Cardiac muscle cell (in vitro differentiated cells and primary cell): Measurements from ENCODE around the gene AOPEP. TPM values are rescaled to one million over a fixed set of nuclear protein-coding genes. Genes with fewer than 3 reads are reported as not detected.
A peak's percentile ranks its signal among the peaks of the same experiment; 100 is the strongest.

Source experiments
- DNase-seq, 2 donors: peaks; one replicate each; pipeline versions ENCODE4 v3.0.0 to v3.0.0-alpha.2; 2010 to 2017; ENCODE audit warnings: low read depth in 1 of 2, low spot score in 1 of 2
- H3K27ac ChIP-seq: fragments of 200-600 bp; sonication (generic); 2 replicates; pipeline ENCODE4 v1.5.1; 2016
- H3K27me3 ChIP-seq: fragments of 200-600 bp; sonication (generic); 2 replicates; pipeline ENCODE4 v1.6.0; 2016; ENCODE audit warnings: control low read depth
- H3K36me3 ChIP-seq: fragments of 200-600 bp; sonication (generic); 2 replicates; pipeline ENCODE4 v1.5.1; 2016; ENCODE audit warnings: control low read depth
- H3K4me1 ChIP-seq: fragments of 200-600 bp; sonication (generic); 2 replicates; pipeline ENCODE4 v1.8.1; 2017; ENCODE audit warnings: low read depth, mild to moderate bottlenecking, mixed run types
- H3K4me3 ChIP-seq: fragments of 200-600 bp; sonication (generic); 2 replicates; pipeline ENCODE4 v1.5.1; 2016; ENCODE audit warnings: mild to moderate bottlenecking
- H3K9me3 ChIP-seq: fragments of 200-600 bp; sonication (generic); 2 replicates; pipeline ENCODE4 v1.5.1; 2017; ENCODE audit warnings: low read depth, mild to moderate bottlenecking, control low read depth
- polyA plus RNA-seq: library from polyadenylated mRNA; unstranded; fragments of >200 nt; fragmentation: Nextera tagmentation; extraction: Ambion mirVana; gene quantifications from 2 replicates; pipeline ENCODE4 v1.2.1, GENCODE V29; 2016
- total RNA-seq: library from RNA; depleted of rRNA; stranded (reverse); fragments of >200 nt; gene quantifications from 2 replicates; pipeline ENCODE4 v1.2.3, GENCODE V29; 2016
- TF ChIP-seq, protein P1 (sequence below): IDR thresholded peaks from 2 replicates; pipeline ENCODE4 v1.5.1; 2012; ENCODE audit warnings: low read depth, mild to moderate bottlenecking, low read length

Gene AOPEP
- total and polyA plus RNA-seq, 2 experiments from 2014 or later: 46.8 to 88.7 TPM

GRCh38 chr9:94927762-94928670, 201.5 kb downstream of the AOPEP start:
- no peak for DNase-seq
- H3K4me1 ChIP-seq: peaks cover 63% of the 10 kb centered on the region
- H3K9me3 ChIP-seq: no peaks in the 10 kb centered on the region
- no peak overlapping the region for H3K4me3 ChIP-seq
- H3K27ac ChIP-seq: peak overlapping the region; percentile 72
- TF ChIP-seq, protein P1, sequence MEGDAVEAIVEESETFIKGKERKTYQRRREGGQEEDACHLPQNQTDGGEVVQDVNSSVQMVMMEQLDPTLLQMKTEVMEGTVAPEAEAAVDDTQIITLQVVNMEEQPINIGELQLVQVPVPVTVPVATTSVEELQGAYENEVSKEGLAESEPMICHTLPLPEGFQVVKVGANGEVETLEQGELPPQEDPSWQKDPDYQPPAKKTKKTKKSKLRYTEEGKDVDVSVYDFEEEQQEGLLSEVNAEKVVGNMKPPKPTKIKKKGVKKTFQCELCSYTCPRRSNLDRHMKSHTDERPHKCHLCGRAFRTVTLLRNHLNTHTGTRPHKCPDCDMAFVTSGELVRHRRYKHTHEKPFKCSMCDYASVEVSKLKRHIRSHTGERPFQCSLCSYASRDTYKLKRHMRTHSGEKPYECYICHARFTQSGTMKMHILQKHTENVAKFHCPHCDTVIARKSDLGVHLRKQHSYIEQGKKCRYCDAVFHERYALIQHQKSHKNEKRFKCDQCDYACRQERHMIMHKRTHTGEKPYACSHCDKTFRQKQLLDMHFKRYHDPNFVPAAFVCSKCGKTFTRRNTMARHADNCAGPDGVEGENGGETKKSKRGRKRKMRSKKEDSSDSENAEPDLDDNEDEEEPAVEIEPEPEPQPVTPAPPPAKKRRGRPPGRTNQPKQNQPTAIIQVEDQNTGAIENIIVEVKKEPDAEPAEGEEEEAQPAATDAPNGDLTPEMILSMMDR: no peak
- no peaks in the 10 kb centered on the region for H3K27me3 ChIP-seq
- H3K36me3 ChIP-seq: no peaks in the 10 kb centered on the region

- no peak overlapping the region for H3K27ac ChIP-seq
- H3K9me3 ChIP-seq: no peaks in the 10 kb centered on the region
- H3K36me3 ChIP-seq: no peaks in the 10 kb centered on the region
- TF ChIP-seq, protein P1: no peak
- no peak overlapping the region for H3K4me3 ChIP-seq
- peaks cover 55% of the 10 kb centered on the region for H3K4me1 ChIP-seq
- no peaks in the 10 kb centered on the region for H3K27me3 ChIP-seq
- no peak for DNase-seq
These were observed 202.3 kb downstream of the AOPEP start for GRCh38 chr9:94928691-94929368.

- Histone ChIP-seq H3K4me1 (peaks cover 50% of the 10 kb centered on the region), H3K27ac (no peak overlapping the region), H3K36me3 (no peaks in the 10 kb centered on the region), H3K4me3 (no peak overlapping the region), H3K9me3 (no peaks in the 10 kb centered on the region), H3K27me3 (no peaks in the 10 kb centered on the region)
- TF ChIP-seq, protein P1: no peak
- peak in 1 of 2 donors; percentile 83 for DNase-seq
These were observed 202.9 kb downstream of the AOPEP start for GRCh38 chr9:94929369-94929756.

- no peaks in the 10 kb centered on the region for H3K27me3 ChIP-seq
- TF ChIP-seq, protein P1: no peak
- H3K27ac ChIP-seq: no peak overlapping the region
These were observed 204.6 kb downstream of the AOPEP start for GRCh38 chr9:94931036-94931633.

GRCh38 chr9:94931740-94932139, 205.2 kb downstream of the AOPEP start:
- peak in 1 of 2 donors; percentile 29 for DNase-seq
- Histone ChIP-seq H3K4me3 (no peak overlapping the region), H3K27me3 (no peaks in the 10 kb centered on the region), H3K27ac (no peak overlapping the region), H3K9me3 (no peaks in the 10 kb centered on the region), H3K36me3 (no peaks in the 10 kb centered on the region), H3K4me1 (peaks cover 29% of the 10 kb centered on the region)
- TF ChIP-seq, protein P1: no peak

More at GRCh38 chr9:94931036-94931633, 204.6 kb downstream of the AOPEP start:
- no peaks in the 10 kb centered on the region for H3K36me3 ChIP-seq
- H3K9me3 ChIP-seq: no peaks in the 10 kb centered on the region
- no peak for DNase-seq
- peaks cover 35% of the 10 kb centered on the region for H3K4me1 ChIP-seq
- H3K4me3 ChIP-seq: no peak overlapping the region
